GM12878 (cell line): ENCODE measurements around the gene RAPGEF4. TPM values are rescaled to one million over a fixed set of nuclear protein-coding genes. Genes with fewer than 3 reads are reported as not detected.

Experiments
- ATAC-seq: fragments of 200-7000 bp; cut with Tn5 transposase; 3 replicates; pipeline ENCODE4 v1.9.1; 2020; ENCODE audit warnings: mild to moderate bottlenecking, moderate library complexity
- BruUV-seq: library from RNA; stranded (reverse); fragments of 400-500 nt; replicated peaks from 2 replicates; lab custom pipeline; 2021; lab: Mats Ljungman, UMichigan
- CTCF ChIA-PET: fragments of 300-600 bp; sonication (Branson Sonifier 250); formaldehyde crosslinking; extraction: SDS; loops from one replicate; lab custom pipeline; 2021; ENCODE audit warnings: inconsistent platforms; lab: Yijun Ruan, JAX
- POLR2A ChIA-PET: fragments of 350-600 bp; formaldehyde crosslinking; extraction: SDS; loops from one replicate; lab custom pipeline; 2021; ENCODE audit warnings: inconsistent platforms; lab: Charles Lee
- RAD21 ChIA-PET: fragments of 300-600 bp; sonication (Branson Sonifier 250); formaldehyde crosslinking; loops from one replicate; lab custom pipeline; 2023; ENCODE audit warnings: antibody characterized with exemption; ENCODE audit not compliant: unreplicated experiment; lab: Charles Lee
- SMC1A ChIA-PET: fragments of 300-600 bp; sonication (Branson Sonifier 250); formaldehyde crosslinking; loops from one replicate; lab custom pipeline; 2023; ENCODE audit not compliant: unreplicated experiment, uncharacterized antibody; lab: Charles Lee
- DNase-seq: peaks from one replicate; pipeline ENCODE4 v3.0.0-alpha.2; 2011; ENCODE audit warnings: low read depth, low spot score
- FAIRE-seq: peaks from 3 replicates; lab custom pipeline; 2011; peaks lifted over from hg19 to GRCh38; lab: Jason Lieb, UNC
- H2AFZ ChIP-seq: 2 replicates; pipeline ENCODE4 v1.6.0; 2011; ENCODE audit warnings: low read depth, low read length, control low read depth; ENCODE audit not compliant: control insufficient read depth
- H3K27ac ChIP-seq: 2 replicates; pipeline ENCODE4 v1.5.1; 2011; ENCODE audit warnings: control low read depth; ENCODE audit not compliant: control insufficient read depth, insufficient read depth
- H3K27me3 ChIP-seq, 2 experiments: replicated peaks in 1 of 2; 2 replicates each; pipeline versions ENCODE4 v1.6.0 to v1.6.1; 2011; ENCODE audit warnings: low read length in 1 of 2; ENCODE audit not compliant: control insufficient read depth in 2 of 2, insufficient read depth in 2 of 2
- H3K36me3 ChIP-seq, 2 experiments: 2 replicates each; pipeline ENCODE4 v1.5.1; 2011; ENCODE audit warnings: low read length in 1 of 2; ENCODE audit not compliant: control insufficient read depth in 2 of 2, insufficient read depth in 2 of 2
- H3K4me1 ChIP-seq: 2 replicates; pipeline ENCODE4 v1.6.1; 2011; ENCODE audit warnings: mild to moderate bottlenecking, low read length, moderate library complexity, mixed read lengths; ENCODE audit not compliant: control insufficient read depth, insufficient read depth
- H3K4me2 ChIP-seq: 2 replicates; pipeline ENCODE4 v1.6.0; 2011; ENCODE audit warnings: control low read depth; ENCODE audit not compliant: control insufficient read depth, insufficient read depth
- H3K4me3 ChIP-seq: fragments of 200-600 bp; sonication (generic); 2 replicates; pipeline ENCODE4 v1.5.1; 2016
- H3K79me2 ChIP-seq: 2 replicates; pipeline ENCODE4 v1.6.0; 2011; ENCODE audit warnings: low read length; ENCODE audit not compliant: control insufficient read depth, insufficient read depth
- H3K9ac ChIP-seq: 2 replicates; pipeline ENCODE4 v1.8.0; 2011; ENCODE audit warnings: low read length, control low read depth, mixed read lengths; ENCODE audit not compliant: control insufficient read depth, insufficient read depth
- H3K9me3 ChIP-seq: replicated peaks from 3 replicates; pipeline ENCODE4 v1.5.1; 2011; ENCODE audit warnings: mild to moderate bottlenecking, low read length; ENCODE audit not compliant: control insufficient read depth, insufficient read depth
- H4K20me1 ChIP-seq: 2 replicates; pipeline ENCODE4 v1.6.0; 2011; ENCODE audit not compliant: control insufficient read depth, insufficient read depth
- BHLHE40 ChIP-seq, 2 experiments: fragments of 450-650 bp in 1 of 2; IDR thresholded peaks; 2 replicates each; pipeline ENCODE4 v1.6.1; 2011 to 2017; ENCODE audit warnings: low read depth in 2 of 2, borderline replicate concordance in 1 of 2, improper control_type of control experiment in 1 of 2, low read length in 1 of 2, mild to moderate bottlenecking in 1 of 2
- E2F4 ChIP-seq: IDR thresholded peaks from 2 replicates; pipeline ENCODE4 v1.6.1; 2012; ENCODE audit warnings: low read depth, low read length, improper control_type of control experiment
- EP300 ChIP-seq, 2 experiments: fragments of 150-350 bp in 1 of 2; IDR thresholded peaks; 2 replicates each; pipeline ENCODE4 v1.6.1; 2011 to 2012; ENCODE audit warnings: low read depth in 2 of 2, low read length in 2 of 2, borderline replicate concordance in 1 of 2, improper control_type of control experiment in 1 of 2, inconsistent platforms in 1 of 2; ENCODE audit not compliant: control insufficient read depth in 1 of 2
- KDM1A ChIP-seq: fragments of 200-600 bp; sonication (generic); IDR thresholded peaks from 2 replicates; pipeline ENCODE4 v1.6.1; 2016; ENCODE audit warnings: borderline replicate concordance
- KLF5 ChIP-seq: fragments of 450-650 bp; IDR thresholded peaks from 2 replicates; pipeline ENCODE4 v1.6.1; 2014; ENCODE audit warnings: mild to moderate bottlenecking; ENCODE audit not compliant: partially characterized antibody
- NR2C2 ChIP-seq: IDR thresholded peaks from 2 replicates; pipeline ENCODE4 v1.6.1; 2011; ENCODE audit warnings: borderline replicate concordance, low read depth; ENCODE audit not compliant: control insufficient read depth, insufficient read length
- PRDM15 ChIP-seq: fragments of 450-650 bp; formaldehyde crosslinking; IDR thresholded peaks from 2 replicates; pipeline ENCODE4 v1.4.0; 2020; ENCODE audit warnings: mild to moderate bottlenecking, moderate library complexity
- SPI1 ChIP-seq: IDR thresholded peaks from 2 replicates; pipeline ENCODE4 v1.6.1; 2011; ENCODE audit warnings: low read depth, mild to moderate bottlenecking, low read length, moderate library complexity, borderline replicate concordance; ENCODE audit not compliant: insufficient read depth
- STAT1 ChIP-seq: fragments of 450-650 bp; conservative IDR thresholded peaks from 2 replicates; pipeline ENCODE4 v1.6.1; 2014; ENCODE audit warnings: antibody characterized with exemption, mild to moderate bottlenecking
- USF2 ChIP-seq: IDR thresholded peaks from 2 replicates; pipeline ENCODE4 v1.6.1; 2011; ENCODE audit warnings: low read depth, low read length, improper control_type of control experiment, borderline replicate concordance
- WGBS: methylation state at CpG from one replicate; pipeline ENCODE4 v1.1.6; 2016; ENCODE audit warnings: low lambda C conversion rate; ENCODE audit not compliant: insufficient replicate concordance, insufficient coverage; ENCODE audit errors: missing lambda C conversion rate; 5-methylcytosine and 5-hydroxymethylcytosine counted together
- in situ Hi-C: fragments of 300-500 bp; cut with MboI; formaldehyde crosslinking; loops from 9 replicates; pipeline ENCODE4 v1.14.3; 2018; ENCODE audit warnings: mixed read lengths
- intact Hi-C: fragments of 100-400 bp; cut with micrococcal nuclease; formaldehyde crosslinking; loops from one replicate; pipeline ENCODE4 v1.14.2; 2022; ENCODE audit not compliant: unreplicated experiment
- polyA plus RNA-seq, 11 experiments: library from polyadenylated mRNA; depleted of rRNA in 4 of 11; unstranded in 6 of 11; stranded (reverse) in 5 of 11; fragments of >200 nt; fragmentation: Nextera tagmentation in 4 of 11; fragmentation: Illumina TruSeq in 1 of 11; extraction: Ambion mirVana in 4 of 11; extraction: Trizol in 1 of 11; gene quantifications; 1 replicate in 1 of 11; 2 replicates in 10 of 11; pipeline versions ENCODE4 v1.2.1 to v1.2.3, GENCODE V29; 2011 to 2016; ENCODE audit warnings: inconsistent platforms in 2 of 11, missing spikeins in 2 of 11, low read depth in 1 of 11
- total RNA-seq, 4 experiments: library from RNA; depleted of rRNA in 3 of 4; stranded (reverse); fragments of >200 nt in 3 of 4; fragmentation: Illumina TruSeq in 1 of 4; extraction: Trizol in 1 of 4; gene quantifications; 2 replicates each; pipeline versions ENCODE4 v1.2.1 to v1.2.3, GENCODE V29; 2013 to 2021
- TF ChIP-seq, protein P1 (sequence below): fragments of 150-350 bp; IDR thresholded peaks from 2 replicates; pipeline ENCODE4 v1.6.1; 2014; ENCODE audit warnings: mild to moderate bottlenecking, low read depth, low read length

RAPGEF4 gene
- total and polyA plus RNA-seq, 10 of the 15 experiments (the other 5 are each of a cell fraction or from before 2014, with no cell fraction given): 0.18 TPM; not detected in 8

GRCh38 chr2:173053043-173053699 is 317.5 kb downstream of the RAPGEF4 start:
- ChIA-PET POLR2A (no interaction called here), RAD21 (no interaction called here), CTCF (no interaction called here), SMC1A (no interaction called here)
- WGBS: 51% methylated on average over 3 of the region's 3 CpGs
- intact Hi-C loops: no loop called here
- Histone ChIP-seq H3K27me3 (peaks cover 0 to 2% of the 10 kb centered on the region in 2 experiments; a peak in 1 of 4 replicates), H2AFZ (no peak overlapping the region), H3K4me1 (no peaks in the 10 kb centered on the region), H3K4me3 (no peak overlapping the region), H3K9ac (no peak overlapping the region), H3K9me3 (no peaks in the 10 kb centered on the region), H4K20me1 (no peaks in the 10 kb centered on the region; the same call in 1 of the 2 replicates), H3K27ac (no peak overlapping the region), H3K79me2 (no peaks in the 10 kb centered on the region), H3K36me3 (no peaks in the 10 kb centered on the region), H3K4me2 (no peak overlapping the region)
- in situ Hi-C loops: no loop called here
- DNase-seq (no peak), FAIRE-seq (no peak), ATAC-seq (no peak)
- no TSS peak for BruUV-seq
- TF ChIP-seq KLF5 (no peak), SPI1 (no peak), EP300 (IDR thresholded peaks at IDR 0.05; ENCODE audit: borderline replicate concordance in 1 of 2, control insufficient read depth in 1 of 2, low read depth in 2 of 2, low read length in 2 of 2) (no peak), BHLHE40 (IDR thresholded peaks at IDR 0.05; ENCODE audit: borderline replicate concordance in 1 of 2, low read depth in 2 of 2, low read length in 1 of 2) (no peak), USF2 (no peak), KDM1A (no peak), NR2C2 (no peak), STAT1 (no peak), E2F4 (no peak), PRDM15 (CRISPR knock-in tag) (no peak)
- TF ChIP-seq, protein P1, sequence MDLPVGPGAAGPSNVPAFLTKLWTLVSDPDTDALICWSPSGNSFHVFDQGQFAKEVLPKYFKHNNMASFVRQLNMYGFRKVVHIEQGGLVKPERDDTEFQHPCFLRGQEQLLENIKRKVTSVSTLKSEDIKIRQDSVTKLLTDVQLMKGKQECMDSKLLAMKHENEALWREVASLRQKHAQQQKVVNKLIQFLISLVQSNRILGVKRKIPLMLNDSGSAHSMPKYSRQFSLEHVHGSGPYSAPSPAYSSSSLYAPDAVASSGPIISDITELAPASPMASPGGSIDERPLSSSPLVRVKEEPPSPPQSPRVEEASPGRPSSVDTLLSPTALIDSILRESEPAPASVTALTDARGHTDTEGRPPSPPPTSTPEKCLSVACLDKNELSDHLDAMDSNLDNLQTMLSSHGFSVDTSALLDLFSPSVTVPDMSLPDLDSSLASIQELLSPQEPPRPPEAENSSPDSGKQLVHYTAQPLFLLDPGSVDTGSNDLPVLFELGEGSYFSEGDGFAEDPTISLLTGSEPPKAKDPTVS: no peak
